ENCODE results near the gene ZFYVE26. TPM values are rescaled to one million over a fixed set of nuclear protein-coding genes. Genes with fewer than 3 reads are reported as not detected.

ZFYVE26 gene
- total RNA-seq, 1 donor from 2014 or later: 13.3 TPM

GRCh38 chr14:67853715-67854114, 37.3 kb upstream of the ZFYVE26 start:
- Histone ChIP-seq H3K27me3 (ENCODE audit: low read depth) (no peaks in the 10 kb centered on the region), H3K36me3 (no peaks in the 10 kb centered on the region), H3K9me3 (replicated peaks) (peaks cover 7% of the 10 kb centered on the region), H3K4me1 (no peaks in the 10 kb centered on the region), H3K4me3 (no peak overlapping the region), H3K27ac (replicated peaks) (no peak overlapping the region)
- no peak for TF ChIP-seq CTCF (IDR thresholded peaks at IDR 0.05; ENCODE audit: borderline replicate concordance)
- intact Hi-C loops (cut with micrococcal nuclease): no loop called here
- DNase-seq: no peak

- no peaks in the 10 kb centered on the region for H3K36me3 ChIP-seq
- H3K27me3 ChIP-seq (ENCODE audit: low read depth): no peaks in the 10 kb centered on the region
- H3K4me1 ChIP-seq: no peaks in the 10 kb centered on the region
- H3K27ac ChIP-seq (replicated peaks): no peak overlapping the region
- TF ChIP-seq CTCF (IDR thresholded peaks at IDR 0.05; ENCODE audit: borderline replicate concordance): no peak
- H3K9me3 ChIP-seq (replicated peaks): peaks cover 12% of the 10 kb centered on the region
- intact Hi-C loops (cut with micrococcal nuclease): no loop called here
- DNase-seq: no peak
- H3K4me3 ChIP-seq: no peak overlapping the region
Observed at GRCh38 chr14:67852926-67853604, 36.7 kb upstream of the ZFYVE26 start.

GRCh38 chr14:67851785-67852410, 35.5 kb upstream of the ZFYVE26 start:
- Histone ChIP-seq H3K9me3 (replicated peaks) (peaks cover 23% of the 10 kb centered on the region), H3K4me3 (no peak overlapping the region), H3K27me3 (ENCODE audit: low read depth) (no peaks in the 10 kb centered on the region), H3K4me1 (no peaks in the 10 kb centered on the region), H3K36me3 (no peaks in the 10 kb centered on the region), H3K27ac (replicated peaks) (no peak overlapping the region)
- intact Hi-C loops (cut with micrococcal nuclease): no loop called here
- no peak for DNase-seq
- no peak for TF ChIP-seq CTCF (IDR thresholded peaks at IDR 0.05; ENCODE audit: borderline replicate concordance)

- Histone ChIP-seq H3K36me3 (no peaks in the 10 kb centered on the region), H3K27ac (replicated peaks) (no peak overlapping the region), H3K4me3 (no peak overlapping the region), H3K27me3 (ENCODE audit: low read depth) (no peaks in the 10 kb centered on the region), H3K4me1 (no peaks in the 10 kb centered on the region), H3K9me3 (replicated peaks) (peaks cover 26% of the 10 kb centered on the region)
- intact Hi-C loops (cut with micrococcal nuclease): no loop called here
- no peak for DNase-seq
- TF ChIP-seq CTCF (IDR thresholded peaks at IDR 0.05; ENCODE audit: borderline replicate concordance): no peak
Observed at GRCh38 chr14:67850066-67850830, 33.9 kb upstream of the ZFYVE26 start.

- H3K27ac ChIP-seq (replicated peaks): no peak overlapping the region
- H3K4me3 ChIP-seq: no peak overlapping the region
- no peak for TF ChIP-seq CTCF (IDR thresholded peaks at IDR 0.05; ENCODE audit: borderline replicate concordance)
- no peaks in the 10 kb centered on the region for H3K36me3 ChIP-seq
- DNase-seq: no peak
- peaks cover 31% of the 10 kb centered on the region for H3K9me3 ChIP-seq (replicated peaks)
- H3K4me1 ChIP-seq: no peaks in the 10 kb centered on the region
- H3K27me3 ChIP-seq (ENCODE audit: low read depth): no peaks in the 10 kb centered on the region
- intact Hi-C loops (cut with micrococcal nuclease): no loop called here
Observed at GRCh38 chr14:67846029-67846610, 29.7 kb upstream of the ZFYVE26 start.

Measured in left ventricle myocardium inferior (tissue), 1 donor.